CD14-positive monocyte (primary cell): ENCODE results near the gene SLC13A3. TPM values are rescaled to one million over a fixed set of nuclear protein-coding genes. Genes with fewer than 3 reads are reported as not detected.

Experiments
- DNase-seq, 3 donors: peaks; one replicate each; pipeline ENCODE4 v3.0.0-alpha.2; 2011 to 2022
- H2AFZ ChIP-seq: 2 replicates; pipeline ENCODE4 v1.6.0; 2012; ENCODE audit warnings: mild to moderate bottlenecking, low read depth, low read length, inconsistent platforms; ENCODE audit not compliant: insufficient read depth, poor library complexity, severe bottlenecking
- H3K27ac ChIP-seq, 2 donors: 1 replicate in 1 of 2; 2 replicates in 1 of 2; pipeline ENCODE4 v1.5.1; 2012 to 2013; ENCODE audit warnings: low read length in 2 of 2, control low read depth in 1 of 2, inconsistent platforms in 1 of 2, low read depth in 1 of 2, mild to moderate bottlenecking in 1 of 2
- H3K27me3 ChIP-seq, 2 donors: one replicate each; pipeline versions ENCODE4 v1.6.0 to v1.6.1; 2011 to 2013; ENCODE audit warnings: low read length in 2 of 2; ENCODE audit not compliant: control insufficient read depth in 2 of 2, insufficient read depth in 2 of 2
- H3K36me3 ChIP-seq, 2 donors: replicated peaks in 1 of 2; 1 replicate in 1 of 2; 2 replicates in 1 of 2; pipeline versions ENCODE4 v1.5.1 to v1.6.1; 2012 to 2013; ENCODE audit warnings: low read length in 2 of 2, control low read depth in 1 of 2, inconsistent platforms in 1 of 2, mild to moderate bottlenecking in 1 of 2; ENCODE audit not compliant: insufficient read depth in 2 of 2, control insufficient read depth in 1 of 2
- H3K4me1 ChIP-seq, 2 donors: 1 replicate in 1 of 2; 2 replicates in 1 of 2; pipeline versions ENCODE4 v1.5.1 to v1.6.1; 2012 to 2013; ENCODE audit warnings: low read length in 2 of 2, control low read depth in 1 of 2, inconsistent platforms in 1 of 2, mild to moderate bottlenecking in 1 of 2, moderate library complexity in 1 of 2; ENCODE audit not compliant: insufficient read depth in 2 of 2, control insufficient read depth in 1 of 2
- H3K4me2 ChIP-seq: replicated peaks from 2 replicates; pipeline ENCODE3; 2012; ENCODE audit warnings: low read length, moderate library complexity, mild to moderate bottlenecking; ENCODE audit not compliant: poor library complexity, severe bottlenecking; ENCODE audit errors: extremely low read depth
- H3K4me3 ChIP-seq, 3 experiments: fragments of 200-600 bp in 1 of 3; sonication (generic) in 1 of 3; replicated peaks in 1 of 3; 1 replicate in 2 of 3; 2 replicates in 1 of 3; pipeline ENCODE4 v1.5.1; 2011 to 2013; ENCODE audit warnings: low read length in 3 of 3, mild to moderate bottlenecking in 3 of 3, control low read depth in 2 of 3, low read depth in 2 of 3, inconsistent platforms in 1 of 3, moderate library complexity in 1 of 3
- H3K79me2 ChIP-seq: 2 replicates; pipeline ENCODE4 v1.6.0; 2012; ENCODE audit warnings: mild to moderate bottlenecking, control low read depth, inconsistent platforms, low read length, moderate library complexity; ENCODE audit not compliant: insufficient read depth
- H3K9ac ChIP-seq: 2 replicates; pipeline ENCODE4 v1.6.0; 2017; ENCODE audit warnings: low read length, mild to moderate bottlenecking; ENCODE audit not compliant: insufficient read depth, poor library complexity, severe bottlenecking
- H3K9me3 ChIP-seq, 2 donors: replicated peaks in 1 of 2; 1 replicate in 1 of 2; 2 replicates in 1 of 2; pipeline versions ENCODE4 v1.5.1 to v1.6.1; 2012 to 2013; ENCODE audit warnings: low read length in 2 of 2, control low read depth in 1 of 2; ENCODE audit not compliant: control insufficient read depth in 1 of 2, insufficient read depth in 1 of 2
- H4K20me1 ChIP-seq: 2 replicates; pipeline ENCODE4 v1.6.0; 2012; ENCODE audit warnings: mild to moderate bottlenecking, low read length, control low read depth, moderate library complexity; ENCODE audit not compliant: insufficient read depth
- H3K27ac Mint-ChIP-seq, 7 donors: one replicate each; pipeline ENCODE4 v1.8.0; 2020; ENCODE audit warnings: mild to moderate bottlenecking in 7 of 7, mixed read lengths in 7 of 7, moderate library complexity in 6 of 7, inconsistent platforms in 2 of 7
- H3K27me3 Mint-ChIP-seq, 3 donors: one replicate each; pipeline ENCODE4 v1.8.0; 2021 to 2022; ENCODE audit warnings: low read depth in 3 of 3, mild to moderate bottlenecking in 3 of 3, mixed read lengths in 3 of 3, moderate library complexity in 3 of 3, inconsistent platforms in 1 of 3
- H3K36me3 Mint-ChIP-seq, 2 donors: one replicate each; pipeline ENCODE4 v1.8.0; 2020; ENCODE audit warnings: mixed read lengths in 2 of 2, inconsistent platforms in 1 of 2, mild to moderate bottlenecking in 1 of 2
- H3K4me1 Mint-ChIP-seq: one replicate; pipeline ENCODE4 v1.8.0; 2020; ENCODE audit warnings: mild to moderate bottlenecking, mixed read lengths
- H3K4me3 Mint-ChIP-seq, 2 donors: one replicate each; pipeline ENCODE4 v1.8.0; 2020; ENCODE audit warnings: mild to moderate bottlenecking in 2 of 2, mixed read lengths in 2 of 2, moderate library complexity in 1 of 2
- H3K9me3 Mint-ChIP-seq, 7 donors: one replicate each; pipeline ENCODE4 v1.8.0; 2020 to 2022; ENCODE audit warnings: mixed read lengths in 7 of 7, mild to moderate bottlenecking in 6 of 7, moderate library complexity in 6 of 7, inconsistent platforms in 2 of 7
- CTCF ChIP-seq: fragments of 200-600 bp; IDR thresholded peaks from one replicate; pipeline ENCODE4 v1.8.0; 2022; ENCODE audit warnings: antibody characterized with exemption, mild to moderate bottlenecking
- WGBS: methylation state at CpG from one replicate; pipeline ENCODE4 v1.1.5; 2013; ENCODE audit warnings: missing lambda C conversion rate; ENCODE audit not compliant: insufficient coverage; 5-methylcytosine and 5-hydroxymethylcytosine counted together
- intact Hi-C, 2 donors: fragments of 100-400 bp; cut with micrococcal nuclease; formaldehyde crosslinking; loops; one replicate each; pipeline versions ENCODE4 v1.15.0 to v1.15.1; 2023
- polyA plus RNA-seq, 3 donors: library from polyadenylated mRNA; depleted of rRNA in 1 of 3; unstranded in 2 of 3; stranded (reverse) in 1 of 3; fragments of 300-500 nt in 2 of 3; fragments of >200 nt in 1 of 3; fragmentation: Illumina TruSeq in 2 of 3; gene quantifications; 1 replicate in 2 of 3; 2 replicates in 1 of 3; pipeline ENCODE4 v1.2.3, GENCODE V29; 2012 to 2021

SLC13A3 gene
- polyA plus RNA-seq, 3 donors = 0.04 TPM; not detected in 2

GRCh38 chr20:46670585-46671584 is 19.6 kb upstream of the SLC13A3 start:
- Mint-ChIP-seq H3K9me3 (peaks cover 2 to 20% (median 9%) of the 10 kb centered on the region in 7 donors), H3K4me3 (no peak overlapping the region), H3K36me3 (no peaks in the 10 kb centered on the region), H3K4me1 (no peaks in the 10 kb centered on the region), H3K27ac (no peak overlapping the region), H3K27me3 (peaks cover 0 to 3% (median 2%) of the 10 kb centered on the region in 3 donors)
- no peaks in the 10 kb centered on the region for H3K27me3 ChIP-seq
- H3K79me2 ChIP-seq = no peaks in the 10 kb centered on the region
- no peaks in the 10 kb centered on the region for H3K36me3 ChIP-seq
- no peaks in the 10 kb centered on the region for H4K20me1 ChIP-seq
- peaks cover 4 to 11% of the 10 kb centered on the region in 2 donors for H3K9me3 ChIP-seq
- H3K4me3 ChIP-seq = no peak overlapping the region
- H3K4me1 ChIP-seq = no peaks in the 10 kb centered on the region
- no peak overlapping the region for H3K9ac ChIP-seq
- TF ChIP-seq CTCF = no peak
- 86% methylated on average over 1 of the region's 3 CpGs for WGBS
- no peak overlapping the region for H2AFZ ChIP-seq
- no peak for DNase-seq
- intact Hi-C loops = no loop called here
- no peak overlapping the region for H3K4me2 ChIP-seq
- H3K27ac ChIP-seq = no peak overlapping the region

GRCh38 chr20:46670228-46670584 is 18.9 kb upstream of the SLC13A3 start:
- H3K4me1 Mint-ChIP-seq = no peaks in the 10 kb centered on the region
- Histone ChIP-seq H3K9ac (no peak overlapping the region), H4K20me1 (no peaks in the 10 kb centered on the region), H3K4me1 (no peaks in the 10 kb centered on the region), H3K4me3 (no peak overlapping the region), H3K36me3 (no peaks in the 10 kb centered on the region), H3K4me2 (no peak overlapping the region), H2AFZ (no peak overlapping the region), H3K27ac (no peak overlapping the region), H3K27me3 (no peaks in the 10 kb centered on the region), H3K79me2 (no peaks in the 10 kb centered on the region), H3K9me3 (peaks cover 4 to 11% of the 10 kb centered on the region in 2 donors)
- no CpG with 5 or more reads among the region's 2 CpGs for WGBS
- H3K27ac Mint-ChIP-seq = no peak overlapping the region
- no peak for DNase-seq
- H3K4me3 Mint-ChIP-seq = no peak overlapping the region
- no peaks in the 10 kb centered on the region for H3K36me3 Mint-ChIP-seq
- H3K9me3 Mint-ChIP-seq = peaks cover 2 to 20% (median 9%) of the 10 kb centered on the region in 7 donors
- H3K27me3 Mint-ChIP-seq = peaks cover under 1 to 3% (median 2%) of the 10 kb centered on the region in 3 donors
- TF ChIP-seq CTCF = no peak
- intact Hi-C loops = no loop called here
